GM12878 (cell line): ENCODE measurements around the gene PLA2G2C. TPM values are rescaled to one million over a fixed set of nuclear protein-coding genes. Genes with fewer than 3 reads are reported as not detected.

Experiments
- ATAC-seq: fragments of 200-7000 bp; cut with Tn5 transposase; 3 replicates; pipeline ENCODE4 v1.9.1; 2020; ENCODE audit warnings: mild to moderate bottlenecking, moderate library complexity
- BruUV-seq: library from RNA; stranded (reverse); fragments of 400-500 nt; replicated peaks from 2 replicates; lab custom pipeline; 2021; lab: Mats Ljungman, UMichigan
- CTCF ChIA-PET: fragments of 300-600 bp; sonication (Branson Sonifier 250); formaldehyde crosslinking; extraction: SDS; loops from one replicate; lab custom pipeline; 2021; ENCODE audit warnings: inconsistent platforms; lab: Yijun Ruan, JAX
- POLR2A ChIA-PET: fragments of 350-600 bp; formaldehyde crosslinking; extraction: SDS; loops from one replicate; lab custom pipeline; 2021; ENCODE audit warnings: inconsistent platforms; lab: Charles Lee
- RAD21 ChIA-PET: fragments of 300-600 bp; sonication (Branson Sonifier 250); formaldehyde crosslinking; loops from one replicate; lab custom pipeline; 2023; ENCODE audit warnings: antibody characterized with exemption; ENCODE audit not compliant: unreplicated experiment; lab: Charles Lee
- SMC1A ChIA-PET: fragments of 300-600 bp; sonication (Branson Sonifier 250); formaldehyde crosslinking; loops from one replicate; lab custom pipeline; 2023; ENCODE audit not compliant: unreplicated experiment, uncharacterized antibody; lab: Charles Lee
- DNase-seq: peaks from one replicate; pipeline ENCODE4 v3.0.0-alpha.2; 2011; ENCODE audit warnings: low read depth, low spot score
- FAIRE-seq: peaks from 3 replicates; lab custom pipeline; 2011; peaks lifted over from hg19 to GRCh38; lab: Jason Lieb, UNC
- H2AFZ ChIP-seq: 2 replicates; pipeline ENCODE4 v1.6.0; 2011; ENCODE audit warnings: low read depth, low read length, control low read depth; ENCODE audit not compliant: control insufficient read depth
- H3K27ac ChIP-seq: 2 replicates; pipeline ENCODE4 v1.5.1; 2011; ENCODE audit warnings: control low read depth; ENCODE audit not compliant: control insufficient read depth, insufficient read depth
- H3K27me3 ChIP-seq, 2 experiments: replicated peaks in 1 of 2; 2 replicates each; pipeline versions ENCODE4 v1.6.0 to v1.6.1; 2011; ENCODE audit warnings: low read length in 1 of 2; ENCODE audit not compliant: control insufficient read depth in 2 of 2, insufficient read depth in 2 of 2
- H3K36me3 ChIP-seq, 2 experiments: 2 replicates each; pipeline ENCODE4 v1.5.1; 2011; ENCODE audit warnings: low read length in 1 of 2; ENCODE audit not compliant: control insufficient read depth in 2 of 2, insufficient read depth in 2 of 2
- H3K4me1 ChIP-seq: 2 replicates; pipeline ENCODE4 v1.6.1; 2011; ENCODE audit warnings: mild to moderate bottlenecking, low read length, moderate library complexity, mixed read lengths; ENCODE audit not compliant: control insufficient read depth, insufficient read depth
- H3K4me2 ChIP-seq: 2 replicates; pipeline ENCODE4 v1.6.0; 2011; ENCODE audit warnings: control low read depth; ENCODE audit not compliant: control insufficient read depth, insufficient read depth
- H3K4me3 ChIP-seq: fragments of 200-600 bp; sonication (generic); 2 replicates; pipeline ENCODE4 v1.5.1; 2016
- H3K79me2 ChIP-seq: 2 replicates; pipeline ENCODE4 v1.6.0; 2011; ENCODE audit warnings: low read length; ENCODE audit not compliant: control insufficient read depth, insufficient read depth
- H3K9ac ChIP-seq: 2 replicates; pipeline ENCODE4 v1.8.0; 2011; ENCODE audit warnings: low read length, control low read depth, mixed read lengths; ENCODE audit not compliant: control insufficient read depth, insufficient read depth
- H3K9me3 ChIP-seq: replicated peaks from 3 replicates; pipeline ENCODE4 v1.5.1; 2011; ENCODE audit warnings: mild to moderate bottlenecking, low read length; ENCODE audit not compliant: control insufficient read depth, insufficient read depth
- H4K20me1 ChIP-seq: 2 replicates; pipeline ENCODE4 v1.6.0; 2011; ENCODE audit not compliant: control insufficient read depth, insufficient read depth
- CEBPB ChIP-seq, 2 experiments: fragments of 150-350 bp in 1 of 2; IDR thresholded peaks; 2 replicates each; pipeline ENCODE4 v1.6.1; 2012 to 2014; ENCODE audit warnings: low read depth in 2 of 2, low read length in 2 of 2, borderline replicate concordance in 1 of 2, inconsistent platforms in 1 of 2
- EED ChIP-seq: sonication (generic); IDR thresholded peaks from 2 replicates; pipeline ENCODE4 v1.6.1; 2016; ENCODE audit warnings: antibody characterized with exemption, low read depth
- GABPA ChIP-seq: IDR thresholded peaks from 2 replicates; pipeline ENCODE4 v1.6.1; 2014; ENCODE audit warnings: antibody characterized with exemption, low read depth, mild to moderate bottlenecking, inconsistent platforms
- NFIC ChIP-seq: IDR thresholded peaks from 2 replicates; pipeline ENCODE4 v1.6.1; 2012; ENCODE audit warnings: low read depth, mild to moderate bottlenecking, inconsistent platforms, low read length, moderate library complexity
- PAX5 ChIP-seq: IDR thresholded peaks from 2 replicates; pipeline ENCODE4 v1.6.1; 2011; ENCODE audit warnings: low read depth, low read length, borderline replicate concordance
- SUZ12 ChIP-seq: fragments of 200-600 bp; sonication (generic); IDR thresholded peaks from one replicate; pipeline ENCODE4 v1.6.1; 2018; ENCODE audit warnings: antibody characterized with exemption, mild to moderate bottlenecking; ENCODE audit not compliant: unreplicated experiment
- TCF7 ChIP-seq: IDR thresholded peaks from 2 replicates; pipeline ENCODE4 v1.6.1; 2014; ENCODE audit warnings: antibody characterized with exemption, borderline replicate concordance
- ZNF384 ChIP-seq: IDR thresholded peaks from 2 replicates; pipeline ENCODE4 v1.6.1; 2012; ENCODE audit warnings: low read depth, mild to moderate bottlenecking, low read length, improper control_type of control experiment, borderline replicate concordance
- WGBS: methylation state at CpG from one replicate; pipeline ENCODE4 v1.1.6; 2016; ENCODE audit warnings: low lambda C conversion rate; ENCODE audit not compliant: insufficient replicate concordance, insufficient coverage; ENCODE audit errors: missing lambda C conversion rate; 5-methylcytosine and 5-hydroxymethylcytosine counted together
- in situ Hi-C: fragments of 300-500 bp; cut with MboI; formaldehyde crosslinking; loops from 9 replicates; pipeline ENCODE4 v1.14.3; 2018; ENCODE audit warnings: mixed read lengths
- intact Hi-C: fragments of 100-400 bp; cut with micrococcal nuclease; formaldehyde crosslinking; loops from one replicate; pipeline ENCODE4 v1.14.2; 2022; ENCODE audit not compliant: unreplicated experiment
- polyA plus RNA-seq, 11 experiments: library from polyadenylated mRNA; depleted of rRNA in 4 of 11; unstranded in 6 of 11; stranded (reverse) in 5 of 11; fragments of >200 nt; fragmentation: Nextera tagmentation in 4 of 11; fragmentation: Illumina TruSeq in 1 of 11; extraction: Ambion mirVana in 4 of 11; extraction: Trizol in 1 of 11; gene quantifications; 1 replicate in 1 of 11; 2 replicates in 10 of 11; pipeline versions ENCODE4 v1.2.1 to v1.2.3, GENCODE V29; 2011 to 2016; ENCODE audit warnings: inconsistent platforms in 2 of 11, missing spikeins in 2 of 11, low read depth in 1 of 11
- total RNA-seq, 4 experiments: library from RNA; depleted of rRNA in 3 of 4; stranded (reverse); fragments of >200 nt in 3 of 4; fragmentation: Illumina TruSeq in 1 of 4; extraction: Trizol in 1 of 4; gene quantifications; 2 replicates each; pipeline versions ENCODE4 v1.2.1 to v1.2.3, GENCODE V29; 2013 to 2021
- TF ChIP-seq, protein P1 (sequence below): fragments of 450-650 bp; conservative IDR thresholded peaks from 2 replicates; pipeline ENCODE4 v1.6.1; 2017; ENCODE audit warnings: mild to moderate bottlenecking, moderate library complexity
- TF ChIP-seq, protein P2 (sequence below): fragments of 450-650 bp; IDR thresholded peaks from 2 replicates; pipeline ENCODE4 v1.6.1; 2017; ENCODE audit warnings: mild to moderate bottlenecking, low read depth, inconsistent platforms; ENCODE audit not compliant: poor library complexity, severe bottlenecking

Gene PLA2G2C
- total and polyA plus RNA-seq, 10 of the 15 experiments (the other 5 are each of a cell fraction or from before 2014, with no cell fraction given) = 0.05 TPM; not detected in 9

DNA sequence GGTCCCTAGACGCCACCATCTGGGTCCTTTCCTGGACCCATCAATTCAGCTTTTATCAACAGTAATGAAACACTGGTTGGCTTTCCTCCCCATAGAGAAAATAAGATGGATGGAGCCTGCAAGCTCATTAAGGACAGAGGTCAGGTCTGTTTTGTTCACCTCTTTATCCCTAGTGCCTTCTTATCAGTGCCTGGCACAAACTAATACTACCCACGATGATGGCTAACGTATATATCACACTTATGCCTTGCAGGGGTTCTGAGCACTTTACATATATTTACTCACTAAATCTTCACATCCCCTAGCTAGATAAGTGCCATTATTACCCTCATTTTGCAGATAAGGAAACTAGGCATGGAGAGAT lies 5.5 kb downstream of the PLA2G2C start:
- BruUV-seq = no TSS peak
- intact Hi-C loops = no loop called here
- no peak for FAIRE-seq

DNA sequence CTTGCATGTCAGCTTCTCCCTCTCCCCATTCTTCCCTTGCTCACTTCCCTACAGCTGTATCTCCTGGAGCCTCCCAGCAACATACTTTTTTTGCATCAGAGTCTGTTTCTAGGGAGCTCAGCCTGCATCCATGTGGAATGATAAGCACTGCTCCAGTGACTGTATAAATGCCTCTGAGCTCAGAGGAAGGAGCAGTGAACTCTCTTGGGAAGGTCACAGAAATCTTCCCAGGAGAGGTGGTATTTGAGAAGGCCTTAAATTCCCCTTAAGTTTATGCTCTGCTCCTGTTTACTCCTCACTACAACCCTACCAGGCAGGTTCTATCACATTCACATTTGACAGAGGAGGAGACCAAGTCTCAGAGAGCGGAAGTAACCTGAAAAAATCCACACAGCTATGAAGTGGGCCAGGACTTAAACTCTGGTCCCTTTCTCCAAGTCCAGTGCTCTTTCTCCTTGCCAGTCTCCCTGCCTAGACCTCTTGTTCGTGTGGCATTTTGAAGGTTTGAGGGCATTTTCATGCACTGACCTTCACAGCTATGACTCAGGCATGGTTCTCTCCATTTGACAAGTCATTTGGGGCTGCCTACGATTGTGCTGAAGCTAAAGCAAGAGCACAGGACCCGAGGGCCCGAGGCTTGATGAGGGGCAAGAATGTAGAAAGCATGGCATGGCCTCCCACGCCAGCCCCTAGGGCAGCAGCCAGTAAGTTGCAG lies 6.0 kb downstream of the PLA2G2C start:
- Histone ChIP-seq H3K27me3 (peaks cover 0 to 2% of the 10 kb centered on the region in 2 experiments; a peak in 2 of 4 replicates), H3K4me2 (no peak overlapping the region), H3K79me2 (no peaks in the 10 kb centered on the region), H3K4me1 (peaks cover 2% of the 10 kb centered on the region), H3K36me3 (no peaks in the 10 kb centered on the region), H2AFZ (no peak overlapping the region), H3K27ac (no peak overlapping the region), H4K20me1 (no peaks in the 10 kb centered on the region), H3K9me3 (no peaks in the 10 kb centered on the region; the same call in 2 of the 3 replicates), H3K9ac (no peak overlapping the region), H3K4me3 (no peak overlapping the region)
- 13% methylated on average over 6 of the region's 6 CpGs for WGBS
- TF ChIP-seq PAX5 (no peak), TCF7 (no peak), EED (no peak), ZNF384 (no peak), GABPA (no peak)
- TF ChIP-seq, protein P1, sequence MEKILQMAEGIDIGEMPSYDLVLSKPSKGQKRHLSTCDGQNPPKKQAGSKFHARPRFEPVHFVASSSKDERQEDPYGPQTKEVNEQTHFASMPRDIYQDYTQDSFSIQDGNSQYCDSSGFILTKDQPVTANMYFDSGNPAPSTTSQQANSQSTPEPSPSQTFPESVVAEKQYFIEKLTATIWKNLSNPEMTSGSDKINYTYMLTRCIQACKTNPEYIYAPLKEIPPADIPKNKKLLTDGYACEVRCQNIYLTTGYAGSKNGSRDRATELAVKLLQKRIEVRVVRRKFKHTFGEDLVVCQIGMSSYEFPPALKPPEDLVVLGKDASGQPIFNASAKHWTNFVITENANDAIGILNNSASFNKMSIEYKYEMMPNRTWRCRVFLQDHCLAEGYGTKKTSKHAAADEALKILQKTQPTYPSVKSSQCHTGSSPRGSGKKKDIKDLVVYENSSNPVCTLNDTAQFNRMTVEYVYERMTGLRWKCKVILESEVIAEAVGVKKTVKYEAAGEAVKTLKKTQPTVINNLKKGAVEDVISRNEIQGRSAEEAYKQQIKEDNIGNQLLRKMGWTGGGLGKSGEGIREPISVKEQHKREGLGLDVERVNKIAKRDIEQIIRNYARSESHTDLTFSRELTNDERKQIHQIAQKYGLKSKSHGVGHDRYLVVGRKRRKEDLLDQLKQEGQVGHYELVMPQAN = no peak
- TF ChIP-seq, protein P2, sequence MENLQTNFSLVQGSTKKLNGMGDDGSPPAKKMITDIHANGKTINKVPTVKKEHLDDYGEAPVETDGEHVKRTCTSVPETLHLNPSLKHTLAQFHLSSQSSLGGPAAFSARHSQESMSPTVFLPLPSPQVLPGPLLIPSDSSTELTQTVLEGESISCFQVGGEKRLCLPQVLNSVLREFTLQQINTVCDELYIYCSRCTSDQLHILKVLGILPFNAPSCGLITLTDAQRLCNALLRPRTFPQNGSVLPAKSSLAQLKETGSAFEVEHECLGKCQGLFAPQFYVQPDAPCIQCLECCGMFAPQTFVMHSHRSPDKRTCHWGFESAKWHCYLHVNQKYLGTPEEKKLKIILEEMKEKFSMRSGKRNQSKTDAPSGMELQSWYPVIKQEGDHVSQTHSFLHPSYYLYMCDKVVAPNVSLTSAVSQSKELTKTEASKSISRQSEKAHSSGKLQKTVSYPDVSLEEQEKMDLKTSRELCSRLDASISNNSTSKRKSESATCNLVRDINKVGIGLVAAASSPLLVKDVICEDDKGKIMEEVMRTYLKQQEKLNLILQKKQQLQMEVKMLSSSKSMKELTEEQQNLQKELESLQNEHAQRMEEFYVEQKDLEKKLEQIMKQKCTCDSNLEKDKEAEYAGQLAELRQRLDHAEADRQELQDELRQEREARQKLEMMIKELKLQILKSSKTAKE = no peak
- POLR2A ChIA-PET = no interaction called here
- CTCF ChIA-PET = interaction anchor here (1.2 to 5.2 kb wide), 3 partner anchors 15 to 263 kb away, joined by 3 to 20 read pairs (median 4); no protein-coding TSS in a partner anchor
- ATAC-seq (no peak), FAIRE-seq (no peak), DNase-seq (no peak)
- no TSS peak for BruUV-seq
- intact Hi-C loops (no loop called here), in situ Hi-C loops (no loop called here)
- SMC1A ChIA-PET = interaction anchor here (1.1 to 1.7 kb wide), 2 partner anchors 12 to 15 kb away, joined by 6 to 7 read pairs; no protein-coding TSS in a partner anchor
- RAD21 ChIA-PET = interaction anchor here (1.0 to 1.1 kb wide), 2 partner anchors 29 to 263 kb away, joined by 3 to 4 read pairs; no protein-coding TSS in a partner anchor

More for the DNA sequence above, 5.5 kb downstream of the PLA2G2C start:
- 0% methylated on average over 3 of the region's 3 CpGs for WGBS
- no peak for ATAC-seq
- Histone ChIP-seq H3K79me2 (no peaks in the 10 kb centered on the region), H3K27me3 (peaks cover 0 to 2% of the 10 kb centered on the region in 2 experiments; a peak in 2 of 4 replicates), H3K4me2 (no peak overlapping the region), H3K9me3 (no peaks in the 10 kb centered on the region; the same call in 2 of the 3 replicates), H3K4me3 (no peak overlapping the region), H2AFZ (no peak overlapping the region), H4K20me1 (no peaks in the 10 kb centered on the region), H3K9ac (no peak overlapping the region), H3K4me1 (peaks cover 7% of the 10 kb centered on the region), H3K36me3 (no peaks in the 10 kb centered on the region), H3K27ac (no peak overlapping the region)
- POLR2A ChIA-PET = no interaction called here
- no peak for TF ChIP-seq SUZ12
- TF ChIP-seq NFIC = no peak
- no peak for TF ChIP-seq ZNF384
- no peak for TF ChIP-seq CEBPB (IDR thresholded peaks at IDR 0.05; ENCODE audit: borderline replicate concordance in 1 of 2, low read depth in 2 of 2, low read length in 2 of 2)
- in situ Hi-C loops = no loop called here
- RAD21 ChIA-PET = interaction anchor here (1.1 kb wide), 1 partner anchor 29 kb away, joined by 3 read pairs; no protein-coding TSS in a partner anchor
- SMC1A ChIA-PET = no interaction called here
- CTCF ChIA-PET = interaction anchor here (5.2 kb wide), 1 partner anchor 14 kb away, joined by 20 read pairs; no protein-coding TSS in a partner anchor
- DNase-seq = no peak
